Measurements from ENCODE around the gene ARHGEF10L.
A peak's percentile ranks its signal among the peaks of the same experiment; 100 is the strongest.

ARHGEF10L gene

DNA sequence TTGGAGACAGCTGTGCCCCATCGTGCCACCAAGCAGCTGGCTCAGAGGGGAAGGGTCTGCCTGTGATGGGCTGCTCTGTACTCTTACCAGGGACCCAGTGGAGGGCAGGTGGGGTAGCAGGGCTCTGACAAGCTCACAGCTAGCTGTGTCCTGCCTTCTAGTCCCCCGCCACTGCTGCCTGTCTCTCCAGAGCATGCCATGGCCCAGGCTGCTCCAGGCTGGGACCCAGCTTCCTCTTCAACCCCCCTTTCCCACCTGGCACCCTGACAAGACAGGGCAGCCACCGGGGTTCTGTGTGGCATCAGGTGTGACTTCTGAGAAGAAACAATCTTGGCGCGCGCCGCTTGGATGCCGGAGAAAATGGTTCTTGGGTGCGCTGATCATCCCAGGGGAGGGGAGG is 123.3 kb downstream of the ARHGEF10L start:
- no peak for DNase-seq

DNA sequence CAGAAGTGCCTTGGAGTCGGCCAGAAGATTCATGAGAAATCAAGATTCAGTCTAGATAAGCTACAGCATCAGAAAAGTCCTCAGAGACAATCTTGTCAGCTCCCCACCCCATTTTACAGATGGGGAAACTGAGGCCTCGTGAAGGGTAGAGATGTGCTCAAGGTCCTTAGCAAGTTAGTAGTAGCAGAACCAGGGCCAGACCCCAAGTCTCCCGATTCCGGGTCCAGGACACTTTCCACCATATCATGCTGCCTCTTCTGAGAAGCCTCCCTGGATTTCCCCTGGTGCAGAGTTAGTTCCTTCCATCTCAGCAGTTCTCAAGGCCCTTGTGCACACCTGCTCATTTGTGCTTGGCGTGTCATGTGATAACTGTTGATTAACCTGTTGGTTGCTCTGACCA is 124.1 kb downstream of the ARHGEF10L start:
- no peak for DNase-seq

DNA sequence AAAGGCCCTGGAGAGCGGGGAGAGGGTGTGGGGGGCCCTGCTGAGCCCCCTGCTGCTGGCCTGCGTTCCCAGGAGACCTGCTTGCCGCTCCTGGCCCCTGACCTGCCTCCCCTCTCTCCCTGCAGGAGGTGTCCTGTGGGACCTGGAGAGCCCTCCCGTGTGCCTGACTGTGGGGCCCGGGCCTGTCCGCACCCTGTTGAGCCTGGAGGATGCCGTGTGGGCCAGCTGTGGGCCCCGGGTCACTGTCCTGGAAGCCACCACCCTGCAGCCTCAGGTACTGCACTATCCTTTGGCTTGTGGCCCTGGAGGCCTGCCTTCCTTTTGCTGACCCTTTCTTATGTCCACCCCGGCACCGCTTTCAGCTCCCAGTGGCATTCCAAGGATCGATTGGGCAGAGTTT is 124.8 kb downstream of the ARHGEF10L start:
- no peak for DNase-seq

DNA sequence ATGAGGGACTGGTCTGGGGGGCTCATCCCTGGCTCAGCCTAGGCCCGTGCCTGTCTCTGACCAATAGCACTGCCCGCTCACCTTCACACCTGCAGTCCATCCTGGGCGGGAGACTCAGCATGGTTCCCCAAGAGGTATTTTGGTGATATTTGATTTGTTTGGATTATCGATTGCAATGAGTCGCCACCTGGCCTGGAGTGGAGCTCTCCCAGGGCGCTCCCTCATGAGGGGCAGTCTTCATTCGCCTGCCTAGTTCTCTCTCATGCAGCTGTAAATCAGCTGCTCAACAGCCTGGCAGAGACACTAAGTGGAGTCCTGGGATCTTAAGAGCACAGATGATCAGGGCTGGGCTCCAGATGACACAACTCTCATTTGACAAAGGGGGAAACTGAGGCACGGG is 125.6 kb downstream of the ARHGEF10L start:
- DNase-seq: no peak

DNA sequence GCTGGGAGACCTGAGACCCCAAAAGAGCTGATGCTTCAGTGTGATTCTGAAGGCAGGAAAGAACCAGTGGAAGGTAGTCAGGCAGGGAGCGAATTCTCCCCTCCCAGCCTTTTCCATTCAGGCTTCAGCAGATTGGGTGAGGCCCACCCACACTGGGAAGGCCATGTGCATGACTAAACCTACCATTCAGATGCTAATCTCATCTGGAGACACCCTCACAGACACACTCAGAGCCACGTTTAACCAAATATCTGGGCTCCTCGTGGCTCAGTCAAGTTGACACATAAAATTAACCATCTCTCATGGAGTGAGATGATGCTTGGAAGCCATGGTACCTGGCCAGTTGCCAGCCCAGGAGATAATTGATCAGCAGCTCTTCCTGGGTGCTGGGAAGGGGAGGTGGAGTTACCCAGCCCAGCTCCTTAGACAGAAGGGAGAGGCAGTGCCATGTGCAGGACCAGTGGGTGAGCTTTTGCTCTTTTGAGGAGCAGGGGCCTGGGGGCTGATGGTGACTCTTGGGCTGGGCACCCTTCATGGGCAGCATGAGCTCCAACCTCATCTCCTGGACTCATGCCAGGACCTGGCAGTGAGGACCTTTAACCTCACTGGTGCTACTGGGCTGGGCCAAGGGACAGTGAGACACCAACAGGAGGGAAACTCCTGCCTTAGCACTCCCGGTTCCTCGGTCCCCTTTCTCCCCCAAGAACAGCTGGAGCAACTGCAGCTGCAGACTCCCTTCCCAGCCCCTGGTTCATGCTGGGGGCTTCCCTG is 126.6 kb downstream of the ARHGEF10L start:
- no peak for DNase-seq

DNA sequence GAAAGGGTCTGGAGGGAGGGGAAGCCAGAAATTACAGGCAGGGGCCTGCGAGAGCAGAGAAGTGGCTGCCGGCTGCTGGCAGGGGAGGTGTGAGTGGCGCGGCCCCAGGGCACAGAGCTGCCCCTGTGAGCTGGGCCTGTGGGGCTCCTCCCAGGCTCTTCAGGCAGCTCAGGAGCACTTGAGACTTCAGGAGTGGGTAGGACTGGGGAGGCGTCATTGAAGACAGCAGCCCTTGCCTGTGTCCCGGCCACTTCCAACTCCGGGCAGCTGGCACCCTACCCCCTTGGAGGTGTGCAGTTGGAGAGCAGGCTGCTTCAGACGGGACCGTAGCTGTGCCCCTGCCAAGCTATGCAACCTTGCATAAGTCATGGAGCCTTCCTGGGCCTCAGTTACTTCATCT is 128.1 kb downstream of the ARHGEF10L start:
- DNase-seq: no peak

DNA sequence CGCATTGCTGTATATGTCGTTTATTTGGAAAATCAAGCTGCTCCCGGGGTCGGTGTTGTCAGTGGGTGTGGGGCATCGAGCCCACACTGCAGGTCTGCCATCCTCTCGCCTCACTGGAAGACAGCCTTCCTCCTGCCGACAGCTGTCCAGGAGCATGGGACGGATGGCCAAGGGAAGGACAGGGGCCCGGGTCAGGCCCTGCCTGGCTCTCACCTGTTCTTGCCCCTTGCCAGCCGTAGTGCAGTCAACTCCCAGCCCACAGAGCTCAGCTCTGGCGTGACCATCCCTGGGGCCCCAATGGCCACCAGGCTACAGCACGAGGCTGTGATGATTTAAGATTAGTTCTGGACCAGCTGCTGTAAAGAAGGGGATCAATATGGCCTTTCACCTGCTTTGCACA is 128.7 kb downstream of the ARHGEF10L start:
- DNase-seq: no peak

DNA sequence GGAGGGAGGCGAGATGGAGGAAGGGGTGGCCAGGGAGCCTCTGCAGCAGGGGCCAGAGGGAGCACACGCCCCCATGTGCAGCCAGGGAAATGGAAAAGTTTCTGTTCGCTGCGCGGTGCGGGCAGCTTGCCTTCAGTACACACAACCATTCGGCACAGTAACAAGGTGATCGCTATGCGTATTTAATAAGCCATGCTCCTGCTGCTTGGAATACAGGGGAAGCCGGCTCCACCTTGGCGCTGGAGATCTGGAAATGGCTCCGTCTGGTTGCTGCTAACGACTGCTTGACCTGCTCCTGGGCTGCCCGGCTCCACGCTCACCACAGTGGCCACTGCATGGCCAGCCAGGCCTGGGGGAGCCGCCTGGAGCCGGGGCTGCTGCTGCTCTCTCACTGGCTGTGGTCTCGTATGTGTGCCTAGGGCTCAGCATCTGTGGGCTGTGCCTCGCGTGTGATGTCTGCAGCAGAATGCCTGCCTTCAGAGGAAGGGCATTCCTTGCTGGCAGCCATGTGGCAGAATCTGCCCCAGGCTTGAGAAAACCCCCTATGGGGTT is 129.2 kb downstream of the ARHGEF10L start:
- no peak for DNase-seq

DNA sequence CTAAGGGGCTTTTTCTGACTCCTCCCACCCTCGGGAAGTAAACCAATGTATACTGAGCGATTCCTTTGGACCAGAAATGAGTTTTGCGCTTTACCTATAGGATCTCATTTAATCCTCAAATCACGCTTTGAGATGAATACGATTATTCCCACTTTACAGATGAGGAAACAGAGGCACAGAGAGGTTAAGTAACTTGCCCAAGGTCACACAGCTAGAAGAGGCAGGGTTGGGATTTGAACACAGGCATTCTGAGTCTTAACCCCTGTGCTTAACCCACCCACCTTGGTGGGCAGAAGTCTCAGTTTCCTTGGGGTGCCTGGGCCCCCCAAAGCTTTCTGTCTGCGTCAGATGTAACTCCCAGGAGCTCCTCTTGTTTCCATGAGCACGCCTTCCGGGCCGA is 129.8 kb downstream of the ARHGEF10L start:
- DNase-seq: no peak

DNA sequence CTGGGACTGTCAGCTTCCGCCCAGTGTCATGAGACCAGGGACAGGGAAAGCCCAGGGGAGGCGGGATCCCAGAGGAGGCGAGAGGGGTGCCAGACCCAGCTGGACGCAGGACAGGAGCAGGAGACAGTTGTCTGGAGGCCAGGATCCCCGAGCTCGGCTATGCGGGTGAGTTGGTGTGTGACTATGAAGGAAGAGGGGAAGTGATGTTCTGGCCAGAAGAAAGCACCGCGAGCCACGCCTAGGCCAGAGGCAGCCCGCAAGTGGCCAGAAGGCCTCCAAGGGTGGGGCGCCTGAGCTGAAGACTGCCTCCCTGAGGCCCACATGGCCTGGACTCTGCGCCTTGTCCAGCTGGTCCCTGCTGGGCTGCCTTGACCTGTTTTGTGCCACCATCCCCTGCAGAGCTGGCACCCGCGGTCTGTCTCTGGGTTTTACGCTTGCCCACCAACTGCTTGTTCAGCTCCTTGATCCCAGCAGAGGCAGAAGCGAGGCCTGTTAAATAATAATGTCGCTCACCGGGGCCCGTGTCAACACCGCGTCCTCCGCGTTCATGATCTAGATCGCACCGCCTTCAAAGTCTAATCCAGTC is 130.5 kb downstream of the ARHGEF10L start:
- DNase-seq: peak in 3 of 4 experiments; percentile 13 to 42 (median 34)

DNA sequence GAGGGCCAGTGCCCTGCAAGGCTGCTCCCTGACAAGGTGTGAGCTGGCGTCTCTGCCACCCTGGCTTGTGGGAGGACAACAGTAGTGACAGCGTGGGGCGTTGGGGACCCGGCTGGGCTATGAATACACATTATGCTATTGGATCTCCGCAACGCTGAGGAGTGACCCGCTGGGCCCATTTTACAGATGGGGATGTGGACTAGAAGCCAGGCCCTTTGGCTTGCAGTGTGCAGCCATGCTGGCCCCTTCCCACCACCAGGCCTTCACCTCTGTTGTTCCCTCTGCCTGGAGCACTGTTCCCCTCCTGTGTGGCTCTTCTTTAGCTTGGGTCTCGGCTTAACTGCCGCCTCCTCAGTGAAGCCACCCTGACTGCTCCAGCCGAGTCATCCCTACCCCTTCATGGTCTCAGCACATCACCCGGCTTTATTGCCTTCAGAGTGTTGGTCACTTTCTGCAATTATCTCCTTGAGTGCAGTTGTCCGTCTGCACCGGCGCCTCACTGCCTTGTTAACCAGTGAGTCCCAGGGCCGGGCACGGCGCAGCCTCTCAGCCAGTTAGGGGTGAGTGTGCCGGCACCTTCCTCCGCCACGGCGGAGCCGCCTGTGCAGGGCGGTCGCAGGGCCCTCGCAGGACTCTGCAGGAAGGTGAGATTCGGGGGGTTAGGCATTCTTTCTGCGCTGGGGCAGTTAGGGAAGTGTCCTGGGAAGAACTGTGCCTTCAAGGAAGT is 131.3 kb downstream of the ARHGEF10L start:
- DNase-seq: no peak

DNA sequence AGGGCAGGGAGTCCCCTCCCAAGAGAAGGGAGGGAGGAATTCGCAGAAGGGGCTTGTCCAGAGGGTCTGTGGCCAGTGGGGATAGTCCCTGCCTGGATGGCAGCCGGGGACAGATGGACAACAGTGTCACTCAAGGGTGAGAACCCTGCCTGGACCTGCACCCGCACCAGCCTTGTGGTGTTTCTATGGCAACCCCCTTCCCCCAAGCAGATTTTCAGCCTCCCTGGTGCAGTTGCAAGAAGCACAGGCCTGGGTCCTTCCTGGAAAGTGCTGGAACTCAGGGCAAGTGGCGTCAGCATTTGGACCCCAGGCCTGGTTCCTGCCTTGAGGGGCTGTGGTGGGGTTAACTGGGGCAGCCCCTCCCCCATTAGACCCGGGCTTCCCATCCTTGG is 131.8 kb downstream of the ARHGEF10L start:
- DNase-seq: no peak

DNA sequence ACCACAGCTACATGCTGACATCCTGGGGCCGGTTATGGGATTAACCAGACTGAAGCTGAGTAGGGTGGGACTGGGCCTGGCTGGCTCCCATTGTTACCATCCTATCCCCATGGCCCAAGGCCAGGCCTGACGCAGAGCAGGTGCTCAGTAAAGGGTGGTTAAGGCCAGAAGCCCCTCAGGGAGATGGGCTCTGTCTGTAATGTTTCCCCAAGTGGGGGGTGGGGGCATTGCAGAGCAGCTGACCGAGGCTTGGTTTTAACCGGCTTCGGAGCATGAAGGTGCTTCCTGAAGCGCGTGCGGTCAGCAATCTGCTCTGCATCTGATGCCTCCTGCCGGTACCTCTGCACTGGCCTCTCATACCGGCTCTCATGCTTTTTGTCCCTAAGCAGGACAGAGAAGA is 132.2 kb downstream of the ARHGEF10L start:
- no peak for DNase-seq

DNA sequence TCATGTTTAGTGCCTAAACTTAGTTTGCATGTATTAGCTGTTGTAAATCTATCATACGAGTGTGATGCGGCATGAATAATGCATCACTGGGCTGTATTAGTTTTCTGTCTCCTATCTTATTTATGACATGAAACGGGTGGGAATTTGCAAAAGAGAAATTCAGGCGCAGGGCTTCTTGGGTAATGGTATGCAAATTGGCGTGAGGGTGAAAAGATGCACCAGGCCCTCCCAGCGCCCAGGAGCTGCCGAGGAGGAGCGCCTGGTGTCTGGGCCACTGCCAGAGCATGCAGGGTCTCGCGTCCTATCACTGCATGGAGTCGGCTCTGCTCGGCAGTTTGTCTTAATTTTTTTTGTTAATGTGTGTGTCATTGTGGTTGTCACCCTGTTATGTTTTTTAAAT is 132.7 kb downstream of the ARHGEF10L start:
- no peak for DNase-seq

DNA sequence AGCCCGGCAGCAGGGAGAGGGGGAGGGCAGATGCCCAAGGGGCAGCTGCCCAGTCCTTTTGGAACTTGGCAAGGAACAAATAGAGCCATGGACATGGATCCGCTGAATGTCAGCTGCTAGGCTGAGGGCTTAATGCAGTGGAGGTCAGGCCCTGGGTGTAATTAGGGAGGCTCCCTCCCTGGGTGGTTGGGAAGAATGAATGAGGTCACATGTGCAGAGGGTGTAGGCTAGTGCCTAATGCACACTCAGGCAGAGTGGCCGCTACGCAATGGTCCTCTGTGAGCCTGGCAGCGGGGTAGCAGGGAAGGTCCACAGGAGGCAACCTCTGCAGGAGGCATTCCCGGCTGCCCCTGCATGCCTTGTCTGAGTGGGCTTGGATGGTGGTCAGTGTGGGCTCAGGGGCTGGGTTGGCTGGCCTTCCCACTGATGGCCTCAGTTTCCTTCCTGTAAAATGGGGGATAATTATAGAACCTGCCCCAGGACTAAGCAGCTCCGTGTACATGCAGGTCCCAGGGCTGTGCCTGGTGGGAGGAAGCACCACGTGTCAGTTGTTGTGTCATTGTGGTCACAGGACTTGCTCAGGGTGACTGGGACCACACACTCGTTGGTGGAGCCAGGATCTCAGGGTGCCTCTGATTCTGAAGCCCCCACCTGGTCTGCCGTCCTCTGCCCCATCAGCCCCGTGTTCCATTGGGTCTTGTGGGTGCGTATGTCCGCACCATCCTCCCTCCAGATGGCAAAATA is 134.0 kb downstream of the ARHGEF10L start:
- peak; percentile 51 to 82 (median 74) for DNase-seq

DNA sequence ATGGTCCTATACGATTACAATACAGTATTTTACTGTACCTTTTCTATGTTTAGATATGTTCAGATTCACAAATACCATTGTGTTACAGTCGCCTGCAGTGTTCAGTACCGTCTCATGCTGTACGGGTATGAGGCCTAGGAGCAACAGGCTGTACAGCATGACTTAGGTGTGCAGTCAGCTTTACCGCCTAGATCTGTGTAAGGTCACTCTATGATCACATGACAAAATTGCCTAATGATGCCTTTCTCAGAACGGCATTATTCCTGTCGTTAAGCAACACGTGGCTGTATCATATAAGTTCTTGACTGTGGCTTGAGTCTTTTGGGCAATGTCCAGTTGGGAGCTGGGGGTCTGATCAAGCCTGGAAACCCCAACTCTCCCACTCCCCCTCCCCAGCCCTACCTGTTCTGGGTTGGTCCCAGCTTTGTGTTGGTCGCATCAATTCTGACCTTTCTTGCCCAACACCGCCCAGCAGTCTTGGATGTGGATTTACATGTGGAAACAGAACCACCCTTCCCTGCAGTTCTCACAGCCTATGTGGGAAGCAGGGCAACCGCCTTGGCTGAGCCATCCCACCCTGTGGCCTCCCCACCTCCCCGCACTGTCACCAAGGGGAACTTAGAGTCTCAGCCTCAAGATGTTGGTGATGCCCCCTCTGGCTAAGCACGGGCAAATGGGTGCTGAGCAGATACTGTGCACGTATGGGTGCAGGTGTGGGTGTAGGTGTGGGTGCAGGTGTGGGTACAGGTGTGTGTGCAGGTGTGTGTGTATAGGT is 135.4 kb downstream of the ARHGEF10L start:
- DNase-seq: peak; percentile 39 to 65 (median 61)

DNA sequence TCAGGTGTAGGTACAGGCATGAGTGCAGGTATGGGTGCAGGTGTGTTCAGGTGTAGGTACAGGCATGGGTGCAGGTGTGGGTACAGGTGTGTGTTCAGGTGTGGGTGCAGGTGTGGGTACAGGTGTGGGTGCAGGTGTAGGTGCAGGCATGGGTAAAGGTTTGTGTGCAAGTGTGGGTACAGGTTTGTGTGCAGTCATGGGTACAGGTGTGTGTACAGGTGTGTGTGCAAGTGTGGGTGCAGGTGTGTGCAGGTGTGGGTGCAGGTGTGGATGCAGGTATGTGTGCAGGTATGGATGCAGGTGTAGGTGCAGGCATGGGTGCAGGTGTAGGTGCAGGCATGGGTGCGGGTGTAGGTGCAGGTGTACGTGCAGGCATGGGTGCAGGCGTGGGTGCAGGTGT is 136.2 kb downstream of the ARHGEF10L start:
- peak; percentile 21 to 47 (median 37) for DNase-seq

DNA sequence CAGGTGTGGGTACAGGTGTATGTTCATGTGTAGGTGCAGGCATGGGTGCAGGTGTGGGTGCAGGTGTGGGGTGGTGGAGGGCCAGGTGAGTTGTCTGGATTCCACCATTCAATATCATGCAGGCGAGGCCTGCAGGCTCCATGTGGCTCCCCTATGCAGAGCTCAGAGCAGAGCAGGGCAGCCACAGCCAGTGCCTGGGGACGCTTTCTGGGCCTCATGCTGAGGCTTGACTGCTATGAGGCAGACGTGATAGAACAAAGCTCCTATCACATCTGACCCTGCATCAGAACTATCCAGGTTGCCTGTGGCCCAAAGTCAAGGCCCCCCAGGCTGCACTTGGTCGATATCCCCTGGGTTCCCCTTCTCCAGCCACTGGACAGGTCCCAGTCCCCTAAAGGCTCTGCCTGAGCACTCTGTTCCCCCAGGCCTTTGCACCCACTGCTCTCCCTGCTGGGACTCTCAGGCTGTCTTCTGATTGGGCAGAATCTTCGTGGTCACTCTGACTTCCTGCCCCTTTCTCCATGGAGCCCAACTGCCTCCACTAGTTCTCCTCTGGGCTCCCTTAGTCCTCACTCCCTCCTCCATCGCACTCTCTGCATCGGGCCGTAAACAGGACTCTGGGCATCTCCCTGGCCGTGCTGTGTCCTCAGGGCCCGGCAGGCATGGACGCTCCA is 137.0 kb downstream of the ARHGEF10L start:
- DNase-seq: peak; percentile 26 to 42 (median 32)

DNA sequence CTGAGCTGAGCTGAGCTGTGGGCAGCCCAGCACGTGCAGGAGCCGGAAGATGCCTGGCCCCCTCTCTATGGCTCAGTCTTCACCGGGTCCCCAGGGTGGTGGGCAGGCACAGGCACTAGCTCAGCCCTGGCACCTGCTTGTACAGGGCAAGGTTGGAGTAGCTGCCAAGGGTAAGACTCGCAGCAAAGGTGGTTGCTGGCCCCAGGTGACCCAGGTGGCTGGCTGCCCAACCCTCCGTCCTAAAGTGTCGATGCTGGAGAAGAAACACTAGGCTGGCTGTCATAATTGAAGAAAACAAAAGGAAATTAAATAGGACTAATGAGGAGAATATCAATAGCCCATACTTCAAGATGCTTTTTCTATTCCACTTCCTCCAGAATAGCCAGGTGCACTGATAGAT is 138.5 kb downstream of the ARHGEF10L start:
- DNase-seq: no peak

DNA sequence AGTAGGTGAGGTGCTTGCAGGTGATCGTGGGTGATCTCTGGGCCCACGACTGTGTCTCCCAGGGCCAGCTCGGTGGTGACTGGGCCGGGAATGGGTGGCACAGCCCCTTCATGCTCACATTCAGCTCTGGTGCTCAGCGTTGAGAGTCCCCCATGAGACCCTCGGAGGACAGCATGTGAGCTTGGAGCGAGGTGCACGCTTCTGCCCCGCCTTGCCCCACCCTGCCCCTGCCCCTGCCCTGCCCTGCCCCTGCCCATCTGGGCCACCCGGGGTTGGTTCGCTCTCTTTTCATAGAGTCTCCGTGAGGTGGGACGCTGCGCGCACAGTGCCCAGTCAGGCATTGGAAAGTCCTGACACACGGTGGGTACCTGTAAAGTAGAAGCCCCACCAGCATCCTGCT is 140.4 kb downstream of the ARHGEF10L start:
- DNase-seq: no peak

DNA sequence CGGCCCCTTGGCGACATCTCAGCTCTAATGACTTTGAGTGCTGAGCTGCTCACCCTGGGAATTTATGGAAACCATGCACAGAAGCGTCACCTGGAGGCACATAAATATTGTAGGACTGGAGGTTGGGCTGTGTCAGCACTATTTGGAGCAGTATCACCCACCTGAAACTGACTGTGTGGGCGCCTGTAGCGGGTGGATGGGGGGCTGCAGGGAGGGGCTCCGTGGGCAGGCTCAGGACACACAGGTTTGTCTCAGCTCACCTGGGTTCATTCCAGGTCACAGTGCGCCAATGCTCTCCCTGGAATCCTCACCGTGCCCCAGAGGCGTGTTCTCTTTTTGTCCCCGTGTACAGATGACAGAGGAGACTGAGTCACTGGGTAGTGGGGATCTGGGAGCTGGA is 140.8 kb downstream of the ARHGEF10L start:
- no peak for DNase-seq
